HFFc6 (cell line): ENCODE measurements around the gene ISY1. TPM values are rescaled to one million over a fixed set of nuclear protein-coding genes. Genes with fewer than 3 reads are reported as not detected.
"Not testable (repeated sequence)": the region's sequence is repeated elsewhere in the genome, so short reads cannot be mapped to it uniquely, and the experiment has no call there.

Experiments used
- DNase-seq: peaks from one replicate; pipeline ENCODE4 v3.0.0-alpha.2; 2018
- H3K27ac Mint-ChIP-seq: 2 replicates; pipeline ENCODE4 v1.8.0; 2020; ENCODE audit warnings: mild to moderate bottlenecking, mixed read lengths
- H3K27me3 Mint-ChIP-seq: 2 replicates; pipeline ENCODE4 v1.8.0; 2021; ENCODE audit warnings: mild to moderate bottlenecking, moderate library complexity, mixed read lengths; ENCODE audit not compliant: insufficient read depth
- H3K36me3 Mint-ChIP-seq: 2 replicates; pipeline ENCODE4 v1.8.0; 2021; ENCODE audit warnings: low read depth, mixed read lengths
- H3K4me1 Mint-ChIP-seq: 2 replicates; pipeline ENCODE4 v1.8.0; 2020; ENCODE audit warnings: low read depth, mixed read lengths
- H3K4me3 Mint-ChIP-seq: 2 replicates; pipeline ENCODE4 v1.8.0; 2020; ENCODE audit warnings: mild to moderate bottlenecking, moderate library complexity, mixed read lengths
- H3K9me3 Mint-ChIP-seq: 2 replicates; pipeline ENCODE4 v1.8.0; 2020; ENCODE audit warnings: mild to moderate bottlenecking, mixed read lengths
- total RNA-seq, 6 experiments: library from RNA; stranded (reverse); fragmentation: NEBNext Ultra II Directional; extraction: Animal tissue kit (Norgen Biotek cat#: 25700); gene quantifications; 2 replicates in 1 of 6; 3 replicates in 5 of 6; pipeline ENCODE4 v1.2.3, GENCODE V29; 2021
- TF ChIP-seq, protein P1 (sequence below): fragments of 200-600 bp; sonication (generic); IDR thresholded peaks from 2 replicates; pipeline ENCODE4 v1.5.0; 2021; ENCODE audit warnings: antibody characterized with exemption, mild to moderate bottlenecking

The ISY1 gene
- total RNA-seq, 6 experiments from 2014 or later, result 34.6 to 50.6 (median 42.2) TPM

DNA sequence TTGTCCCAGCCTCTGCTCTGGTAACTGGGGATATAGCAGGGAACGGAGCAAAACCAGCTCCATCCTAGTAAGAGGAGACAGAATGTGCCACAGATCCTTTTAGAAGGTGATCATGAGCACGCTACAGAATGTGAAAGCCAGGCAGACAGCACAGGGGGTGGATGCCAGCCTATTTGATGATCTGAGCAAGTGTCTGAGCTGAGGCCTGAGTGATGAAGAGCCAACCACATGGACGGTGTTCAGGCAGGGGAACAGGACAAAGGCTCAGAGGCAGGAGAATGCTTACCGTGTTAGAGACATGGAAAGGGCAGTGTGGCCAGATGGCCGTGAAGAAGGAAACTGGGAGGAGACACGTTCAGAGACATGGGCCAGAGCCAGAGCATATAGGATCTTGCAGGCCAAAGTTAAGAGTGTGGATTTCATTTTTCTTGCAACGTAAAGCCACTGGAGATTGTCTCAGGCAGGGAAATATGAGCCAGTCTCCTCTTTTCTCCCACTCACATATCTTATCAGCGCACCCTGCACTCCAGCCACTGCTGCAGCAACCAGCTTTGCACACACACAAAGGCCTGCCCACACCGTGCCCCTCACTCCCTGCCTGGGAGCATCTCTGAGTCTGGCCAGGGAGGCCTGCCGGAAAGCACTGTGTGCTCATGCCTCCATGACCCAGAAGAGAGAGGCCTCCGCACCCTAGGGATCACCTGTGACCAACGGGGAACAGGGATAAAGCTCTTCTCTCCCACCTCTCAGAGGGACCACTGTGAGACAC lies 59.3 kb downstream of the ISY1 start:
- DNase-seq, result no peak
- Mint-ChIP-seq H3K9me3 (no peaks in the 10 kb centered on the region), H3K4me3 (no peak overlapping the region), H3K27ac (no peak overlapping the region), H3K4me1 (no peaks in the 10 kb centered on the region), H3K27me3 (no peaks in the 10 kb centered on the region; the same call in 1 of the 2 replicates), H3K36me3 (peaks cover 6% of the 10 kb centered on the region; the same call in 1 of the 2 replicates)
- TF ChIP-seq, protein P1, sequence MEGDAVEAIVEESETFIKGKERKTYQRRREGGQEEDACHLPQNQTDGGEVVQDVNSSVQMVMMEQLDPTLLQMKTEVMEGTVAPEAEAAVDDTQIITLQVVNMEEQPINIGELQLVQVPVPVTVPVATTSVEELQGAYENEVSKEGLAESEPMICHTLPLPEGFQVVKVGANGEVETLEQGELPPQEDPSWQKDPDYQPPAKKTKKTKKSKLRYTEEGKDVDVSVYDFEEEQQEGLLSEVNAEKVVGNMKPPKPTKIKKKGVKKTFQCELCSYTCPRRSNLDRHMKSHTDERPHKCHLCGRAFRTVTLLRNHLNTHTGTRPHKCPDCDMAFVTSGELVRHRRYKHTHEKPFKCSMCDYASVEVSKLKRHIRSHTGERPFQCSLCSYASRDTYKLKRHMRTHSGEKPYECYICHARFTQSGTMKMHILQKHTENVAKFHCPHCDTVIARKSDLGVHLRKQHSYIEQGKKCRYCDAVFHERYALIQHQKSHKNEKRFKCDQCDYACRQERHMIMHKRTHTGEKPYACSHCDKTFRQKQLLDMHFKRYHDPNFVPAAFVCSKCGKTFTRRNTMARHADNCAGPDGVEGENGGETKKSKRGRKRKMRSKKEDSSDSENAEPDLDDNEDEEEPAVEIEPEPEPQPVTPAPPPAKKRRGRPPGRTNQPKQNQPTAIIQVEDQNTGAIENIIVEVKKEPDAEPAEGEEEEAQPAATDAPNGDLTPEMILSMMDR, result no peak

GRCh38 chr3:129100274-129100673 lies 60.6 kb downstream of the ISY1 start:
- no peaks in the 10 kb centered on the region for H3K9me3 Mint-ChIP-seq
- peaks cover 6% of the 10 kb centered on the region; the same call in 1 of the 2 replicates for H3K36me3 Mint-ChIP-seq

DNA sequence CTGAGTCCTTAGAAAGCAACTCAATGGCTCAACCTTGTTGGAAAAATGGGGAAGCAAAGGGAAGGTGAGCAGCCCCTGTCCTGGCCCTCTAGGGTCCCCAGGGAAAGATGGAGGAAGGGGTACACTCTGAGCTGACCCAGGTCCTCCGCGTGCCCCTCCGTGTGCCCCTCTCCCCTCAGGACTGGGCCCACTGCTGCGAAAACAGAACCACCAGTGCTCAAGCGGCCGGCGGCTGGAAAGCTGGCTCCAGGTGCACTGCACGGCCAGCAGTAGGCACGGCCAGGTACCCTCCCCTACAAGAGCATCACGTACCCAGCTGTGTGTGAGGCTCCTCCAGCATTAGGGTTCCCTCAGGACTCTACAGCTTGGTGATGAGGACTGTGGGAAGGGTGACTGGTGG lies 65.6 kb downstream of the ISY1 start:
- no peaks in the 10 kb centered on the region for H3K27me3 Mint-ChIP-seq
- H3K4me1 Mint-ChIP-seq, result no peaks in the 10 kb centered on the region
- no peak overlapping the region for H3K27ac Mint-ChIP-seq
- no peak overlapping the region for H3K4me3 Mint-ChIP-seq
- TF ChIP-seq, protein P1, result no peak
- H3K36me3 Mint-ChIP-seq, result peaks cover 6% of the 10 kb centered on the region; the same call in 1 of the 2 replicates
- no peak for DNase-seq
- no peaks in the 10 kb centered on the region for H3K9me3 Mint-ChIP-seq

More at GRCh38 chr3:129100274-129100673, 60.6 kb downstream of the ISY1 start:
- TF ChIP-seq, protein P1, result no peak
- DNase-seq, result no peak
- Mint-ChIP-seq H3K27me3 (no peaks in the 10 kb centered on the region; the same call in 1 of the 2 replicates), H3K4me3 (no peak overlapping the region), H3K27ac (no peak overlapping the region), H3K4me1 (no peaks in the 10 kb centered on the region)

- not testable (repeated sequence) for H3K36me3 Mint-ChIP-seq, DNase-seq, H3K27me3 Mint-ChIP-seq, H3K9me3 Mint-ChIP-seq, H3K4me1 Mint-ChIP-seq, H3K27ac Mint-ChIP-seq, H3K4me3 Mint-ChIP-seq
These were observed 72.6 kb downstream of the ISY1 start for GRCh38 chr3:129088312-129088711.

DNA sequence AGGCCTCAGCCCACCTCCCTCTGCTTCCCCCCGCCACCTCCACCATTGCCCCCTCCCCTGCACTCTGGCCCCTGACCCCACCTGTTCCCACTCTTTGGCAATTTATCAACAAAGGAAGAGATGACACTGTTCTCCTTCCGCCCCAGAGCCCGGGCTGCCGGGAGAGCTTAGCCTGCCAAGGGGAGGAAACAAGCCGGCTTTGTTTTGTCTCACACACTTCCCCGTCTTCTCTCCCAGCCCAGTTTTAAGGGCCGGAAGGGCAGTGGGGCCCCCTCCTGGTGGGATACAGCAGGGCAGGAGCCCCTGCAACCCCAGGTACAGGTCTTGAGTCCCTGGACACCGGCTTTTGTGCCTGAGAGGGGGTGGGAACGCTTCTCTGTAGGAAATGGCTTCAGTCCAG lies 73.0 kb downstream of the ISY1 start:
- not testable (repeated sequence) for H3K9me3 Mint-ChIP-seq, H3K27ac Mint-ChIP-seq
- peak; percentile 25 for DNase-seq

DNA sequence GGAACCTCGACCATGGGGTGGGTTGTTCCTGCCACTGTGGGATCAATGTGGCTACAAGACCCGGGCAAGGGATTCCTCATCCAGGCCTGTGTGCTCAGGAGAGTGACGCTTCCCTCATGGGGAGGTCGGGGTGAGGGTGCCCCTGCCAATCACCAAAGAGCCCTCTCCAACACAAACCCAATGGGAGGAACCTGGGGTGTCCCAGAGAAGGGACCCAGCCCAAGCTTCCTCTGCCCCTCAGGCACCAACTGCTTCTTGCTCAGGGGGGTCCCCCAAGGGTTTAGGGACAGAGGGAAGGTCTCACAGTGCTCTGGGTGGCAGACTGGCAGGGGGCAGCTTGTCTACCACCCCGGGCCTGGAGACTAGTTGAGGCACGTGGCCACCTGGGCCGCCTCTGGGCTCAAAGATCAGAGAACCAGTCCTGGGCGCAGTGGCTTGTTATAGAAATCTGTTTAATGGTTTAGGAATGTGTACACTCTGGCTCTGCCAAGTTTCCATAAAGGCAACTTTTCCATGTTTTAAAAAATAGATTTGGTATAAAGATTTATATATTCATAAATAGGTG lies 73.6 kb downstream of the ISY1 start:
- peak; percentile 8 for DNase-seq

More for the DNA sequence above, 73.0 kb downstream of the ISY1 start:
- H3K4me1 Mint-ChIP-seq, H3K4me3 Mint-ChIP-seq, H3K36me3 Mint-ChIP-seq, H3K27me3 Mint-ChIP-seq: not testable (repeated sequence)

More for the DNA sequence above, 73.6 kb downstream of the ISY1 start:
- TF ChIP-seq, protein P1, result no peak
- no peaks in the 10 kb centered on the region for H3K4me1 Mint-ChIP-seq
- no peaks in the 10 kb centered on the region for H3K9me3 Mint-ChIP-seq
- no peak overlapping the region for H3K4me3 Mint-ChIP-seq
- H3K27me3 Mint-ChIP-seq, result peaks cover 2% of the 10 kb centered on the region
- no peak overlapping the region for H3K27ac Mint-ChIP-seq
- H3K36me3 Mint-ChIP-seq, result no peaks in the 10 kb centered on the region
